GM18907 (cell line): ENCODE measurements around the gene CREG1.
"Not testable (repeated sequence)": the region's sequence is repeated elsewhere in the genome, so short reads cannot be mapped to it uniquely, and the experiment has no call there.

Experiments used
- ATAC-seq: cut with Tn5 transposase; IDR thresholded peaks from one replicate; pipeline ENCODE4 v1.9.1; 2021; ENCODE audit warnings: mild to moderate bottlenecking, moderate library complexity; ENCODE audit not compliant: unreplicated experiment

Gene CREG1

DNA sequence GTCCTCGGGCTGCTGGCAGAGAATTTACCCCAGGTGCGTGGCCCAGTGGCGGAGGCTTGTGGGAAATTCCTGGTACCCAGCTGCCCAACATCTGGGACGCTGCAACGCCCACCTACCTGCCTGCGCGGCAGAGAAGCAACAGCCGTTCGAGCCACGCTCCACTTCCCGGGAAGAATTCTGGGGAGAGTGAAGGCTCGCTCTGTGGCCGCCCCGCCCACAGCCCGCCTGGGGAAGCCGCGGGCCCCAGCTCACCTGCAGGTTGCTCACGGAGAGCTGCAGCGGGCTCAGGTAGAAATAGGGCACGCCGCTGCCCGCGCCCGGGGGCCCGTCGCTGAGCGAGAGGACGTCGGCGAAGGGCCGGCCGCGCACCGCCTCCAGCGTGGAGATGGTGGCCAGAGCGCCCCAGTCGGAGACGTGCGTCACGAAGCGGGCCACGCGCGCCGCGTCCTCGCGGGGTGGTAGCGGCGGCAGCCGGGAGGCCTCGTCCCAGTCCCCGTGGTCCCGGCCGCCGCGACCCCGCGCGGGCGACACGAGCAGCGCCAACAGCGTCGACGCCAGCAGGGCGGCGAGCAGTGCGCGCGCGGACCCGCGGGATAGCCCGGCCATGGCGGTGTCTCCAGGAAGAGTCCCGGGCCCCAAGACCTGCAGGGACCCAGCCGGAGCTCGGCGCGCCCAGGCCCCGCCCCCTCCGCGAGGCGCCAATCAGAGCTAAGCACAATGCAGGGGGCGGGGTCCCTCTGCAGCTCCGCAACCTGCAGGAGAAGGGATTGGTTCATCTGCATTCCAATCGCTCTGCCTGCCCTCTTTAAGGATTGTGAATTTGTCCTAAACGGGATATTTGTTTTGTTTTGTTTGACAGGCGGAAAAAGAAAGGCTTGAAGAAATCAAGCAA, at the start of gene CREG1:
Gene CREG1, minus strand, starts transcription at position 627 of the 892 bp plus-strand sequence.
- peak; percentile 98 for ATAC-seq

DNA sequence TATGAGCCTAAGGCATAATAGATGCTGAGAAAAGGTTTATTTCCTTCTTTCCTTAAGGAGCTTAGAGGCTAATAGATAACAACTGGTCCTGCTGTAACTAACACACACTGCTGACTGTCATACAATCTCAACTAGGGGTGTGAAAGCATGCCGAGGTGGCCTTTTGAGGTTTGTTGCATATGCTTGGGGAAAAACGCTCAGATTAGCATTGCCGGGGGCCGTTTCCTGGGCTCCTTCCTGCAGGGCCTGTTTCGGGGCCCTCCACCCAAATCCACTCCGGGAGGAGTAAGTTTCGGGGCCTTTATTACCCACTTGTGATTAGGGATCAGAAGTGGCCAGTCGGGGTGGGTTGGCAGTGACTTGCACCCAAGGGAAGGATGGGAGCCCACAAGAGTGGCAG, 49.3 kb upstream of the CREG1 start:
- no peak for ATAC-seq

DNA sequence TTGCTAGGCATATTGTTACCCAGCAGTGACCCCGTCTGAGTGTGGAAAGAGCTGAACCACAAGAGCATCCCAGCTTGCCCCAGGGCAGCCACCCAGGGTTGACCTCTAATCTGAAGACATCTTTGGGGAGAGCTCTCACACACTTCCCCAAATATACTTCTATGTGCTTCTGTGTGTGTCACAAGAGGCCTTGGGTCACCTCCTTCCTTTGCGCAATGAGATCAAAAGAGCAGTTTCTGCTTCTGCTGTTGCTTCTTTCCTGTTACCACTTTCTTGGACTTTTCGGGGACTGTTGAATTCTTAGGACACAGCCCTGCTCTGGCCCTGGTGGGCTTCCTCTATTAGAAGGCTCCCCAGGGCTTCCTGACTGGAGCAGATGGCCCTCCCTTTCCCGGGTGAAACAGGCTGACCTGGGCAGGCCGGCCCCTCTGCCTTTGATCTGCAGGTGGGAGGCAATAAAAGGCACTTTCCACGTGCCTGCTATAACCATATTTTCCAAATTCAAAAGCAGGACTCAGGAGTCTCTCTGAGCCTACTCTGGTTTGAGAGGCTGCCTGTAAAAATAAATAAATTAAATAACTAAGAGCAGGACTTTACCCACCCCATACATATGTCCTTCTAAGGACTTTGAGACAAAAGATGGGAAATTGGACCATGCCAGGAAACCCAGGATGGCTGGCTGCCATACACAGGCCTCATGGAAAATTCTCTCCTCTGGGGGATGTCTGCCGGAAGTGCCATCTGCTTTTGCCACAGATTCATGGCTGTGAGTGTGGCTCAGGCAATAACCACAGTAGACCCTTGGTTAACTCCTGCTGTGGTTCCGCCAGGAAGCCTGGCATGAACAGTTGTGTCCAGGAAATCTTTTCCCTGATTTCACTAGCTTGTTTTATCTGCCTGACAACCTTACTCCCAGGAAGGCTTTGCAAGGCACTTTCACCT, 48.2 kb upstream of the CREG1 start:
- ATAC-seq = no peak

DNA sequence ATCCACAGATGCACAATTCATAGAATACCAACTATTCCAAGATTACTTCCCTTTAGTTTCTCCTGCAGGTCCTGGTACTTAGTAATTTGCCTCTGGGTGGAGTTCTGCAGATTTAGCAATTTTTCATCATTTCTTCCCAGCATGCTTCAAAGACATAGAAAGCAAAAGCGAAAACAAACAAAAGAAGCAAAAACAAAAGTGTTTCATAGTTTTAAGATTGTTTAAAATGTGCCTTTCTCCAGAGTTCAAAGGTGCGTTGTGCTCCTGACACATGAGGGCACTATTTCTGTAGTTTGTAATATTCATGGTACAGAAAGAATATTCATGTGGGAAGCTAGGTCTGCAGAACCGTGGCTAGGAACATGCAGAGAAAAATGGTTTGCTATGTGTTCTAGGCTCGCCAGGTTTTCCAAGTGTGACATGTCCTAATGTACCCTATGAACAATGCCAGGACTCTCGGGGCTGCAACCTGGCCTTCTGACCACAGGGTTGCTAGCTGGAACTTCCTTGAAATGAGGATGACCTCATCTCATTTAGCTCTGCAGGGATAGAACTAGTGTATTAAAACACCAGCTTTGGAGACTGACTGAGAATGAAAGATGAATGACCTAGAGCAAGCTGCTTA, 46.5 kb upstream of the CREG1 start:
- peak; percentile 83 for ATAC-seq

DNA sequence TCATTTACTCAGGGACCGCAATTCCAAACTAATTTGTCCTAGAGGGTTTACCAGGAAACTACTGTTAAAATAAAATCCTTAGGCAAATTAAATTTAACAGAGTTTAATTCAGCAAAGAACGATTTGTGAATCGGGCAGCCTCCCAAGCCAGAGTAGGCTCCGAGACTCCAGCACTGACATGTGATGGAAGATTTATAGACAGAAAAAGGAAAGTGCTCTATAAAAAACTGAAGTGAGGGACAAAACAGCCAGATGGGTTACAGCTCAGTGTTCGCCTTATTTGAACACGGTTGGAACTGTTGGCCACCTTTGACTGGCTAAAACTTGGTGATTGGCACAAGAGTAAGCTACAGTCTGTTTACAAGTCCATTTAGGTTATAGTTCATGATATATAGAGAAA, 41.3 kb upstream of the CREG1 start:
- no peak for ATAC-seq

DNA sequence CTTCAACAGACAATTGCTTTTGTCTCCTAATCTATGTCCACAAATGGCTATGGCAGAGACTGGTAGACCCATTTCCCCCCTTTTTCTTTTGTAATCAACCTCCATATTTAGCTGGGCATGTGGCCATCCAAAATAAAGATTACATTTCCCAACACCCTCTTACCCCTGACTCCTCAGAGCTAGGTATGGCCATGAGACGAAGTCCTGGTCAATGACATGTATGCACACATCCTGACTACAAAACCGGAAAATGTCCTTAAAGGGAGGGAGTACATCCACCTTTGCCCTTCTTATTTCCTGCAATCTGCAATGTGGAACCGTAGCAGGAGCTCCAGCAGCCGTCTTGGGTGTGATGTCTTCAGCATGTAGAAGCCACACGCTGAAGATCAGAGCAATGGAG, 40.3 kb upstream of the CREG1 start:
- no peak for ATAC-seq

DNA sequence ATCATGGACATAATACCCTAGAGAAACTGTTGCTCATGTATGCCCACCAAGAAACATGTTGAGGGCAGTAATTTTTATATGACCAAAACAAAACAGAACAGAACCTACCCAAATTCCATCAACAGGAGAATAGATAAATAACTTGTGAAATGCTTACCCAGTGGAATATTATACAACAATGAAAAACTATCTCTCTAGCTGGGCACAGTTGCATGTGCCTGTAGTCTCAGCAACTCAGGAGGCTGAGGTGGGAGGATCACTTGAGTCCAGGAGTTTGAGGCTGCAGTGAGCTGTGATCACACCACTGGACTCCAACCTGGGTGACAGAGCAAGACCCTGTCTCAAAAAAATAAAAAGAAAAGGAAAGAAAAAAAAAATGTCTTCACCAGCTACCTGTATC, 38.9 kb upstream of the CREG1 start:
- ATAC-seq = no peak

DNA sequence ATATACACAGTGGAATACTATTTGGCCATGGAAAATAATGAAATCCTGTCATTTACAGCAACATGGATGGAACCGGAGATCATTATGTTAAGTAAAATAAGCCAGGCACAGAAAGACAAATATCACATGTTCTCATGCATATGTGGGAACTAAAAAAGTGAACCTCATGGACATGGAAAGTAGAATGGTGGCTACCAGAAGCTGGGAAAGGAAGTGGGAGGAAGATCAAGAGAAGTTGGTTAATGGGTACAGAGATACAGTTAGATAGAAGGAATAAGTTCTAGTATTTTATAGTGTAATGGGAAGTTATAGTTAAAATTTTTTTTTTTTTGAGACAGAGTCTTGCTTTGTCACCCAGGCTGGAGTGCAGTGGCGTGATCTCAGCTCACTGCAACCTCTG, 34.8 kb upstream of the CREG1 start:
- no peak for ATAC-seq

DNA sequence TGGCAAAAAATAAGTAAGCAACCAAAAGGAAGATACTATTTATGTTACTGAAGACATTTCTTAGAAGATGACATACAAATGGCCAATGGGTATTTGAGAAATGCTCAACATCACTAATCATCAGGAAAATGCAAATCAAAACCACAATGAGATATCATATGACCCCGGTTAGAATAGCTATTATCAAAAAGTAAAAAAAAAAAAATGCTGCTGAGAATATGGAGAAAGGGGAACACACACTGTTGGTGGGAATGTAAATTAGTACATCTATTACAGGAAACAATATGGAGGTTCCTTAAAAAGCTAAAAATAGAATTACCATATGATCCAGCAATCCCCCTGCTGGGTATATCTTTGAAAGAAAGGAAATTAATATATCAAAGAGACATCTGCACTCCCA, 34.3 kb upstream of the CREG1 start:
- ATAC-seq = no peak

DNA sequence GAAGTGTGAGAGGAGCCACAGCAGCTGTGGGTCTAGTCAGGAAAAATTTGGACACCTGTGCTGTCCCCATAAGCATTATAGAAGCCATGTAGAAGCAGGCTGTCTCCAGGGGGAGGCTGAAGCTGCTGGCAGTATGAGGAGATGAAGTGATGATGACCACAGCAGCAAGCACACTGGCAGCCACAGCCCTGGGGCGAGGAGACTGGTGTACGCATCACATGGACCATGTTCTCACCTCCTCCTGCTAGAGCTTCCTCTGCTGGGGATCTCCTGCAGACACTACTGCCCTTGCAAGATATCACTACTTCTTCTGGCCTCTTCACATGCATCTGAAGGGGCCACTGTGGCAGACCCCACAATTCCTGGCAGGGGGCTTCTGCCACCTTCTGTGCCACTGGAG, 33.8 kb upstream of the CREG1 start:
- ATAC-seq = no peak

DNA sequence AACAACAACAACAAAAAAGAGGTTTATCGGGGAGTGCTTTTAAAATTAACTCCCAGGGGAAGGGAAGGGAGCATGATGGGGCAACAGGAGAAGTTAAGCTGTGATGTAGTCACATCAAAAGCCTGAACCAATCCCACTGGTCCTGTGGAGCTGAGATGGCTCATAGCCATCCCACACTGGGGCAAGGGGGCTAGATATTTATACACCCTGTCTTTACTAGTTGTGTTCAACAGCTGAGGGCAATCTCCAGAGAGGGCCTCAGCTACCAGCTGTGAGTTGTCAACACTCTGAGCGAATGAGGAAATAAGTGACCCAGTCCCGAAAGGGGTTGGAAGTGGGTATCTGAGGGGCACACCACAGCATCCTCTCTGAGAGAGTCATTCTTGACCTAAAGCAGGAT, 31.0 kb upstream of the CREG1 start:
- no peak for ATAC-seq

DNA sequence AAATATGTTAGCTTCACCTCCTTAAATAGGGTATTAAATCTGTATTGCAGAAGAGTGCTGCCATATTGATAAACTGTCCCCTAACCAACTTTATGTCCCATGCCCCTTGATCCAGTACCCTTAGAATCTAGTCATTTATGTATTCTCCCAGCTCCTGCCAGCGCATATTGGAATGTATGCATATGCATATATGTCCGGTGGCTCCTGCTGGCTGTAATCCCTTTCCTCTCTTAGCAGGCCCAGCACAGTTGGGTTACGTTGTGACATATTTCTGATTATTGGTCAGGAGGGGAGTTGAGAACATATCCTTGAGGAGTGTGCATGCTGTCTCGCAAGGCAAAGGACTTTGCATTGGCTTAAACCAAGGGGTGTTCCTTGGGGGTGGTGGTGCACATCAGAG, 29.2 kb upstream of the CREG1 start:
- no peak for ATAC-seq

DNA sequence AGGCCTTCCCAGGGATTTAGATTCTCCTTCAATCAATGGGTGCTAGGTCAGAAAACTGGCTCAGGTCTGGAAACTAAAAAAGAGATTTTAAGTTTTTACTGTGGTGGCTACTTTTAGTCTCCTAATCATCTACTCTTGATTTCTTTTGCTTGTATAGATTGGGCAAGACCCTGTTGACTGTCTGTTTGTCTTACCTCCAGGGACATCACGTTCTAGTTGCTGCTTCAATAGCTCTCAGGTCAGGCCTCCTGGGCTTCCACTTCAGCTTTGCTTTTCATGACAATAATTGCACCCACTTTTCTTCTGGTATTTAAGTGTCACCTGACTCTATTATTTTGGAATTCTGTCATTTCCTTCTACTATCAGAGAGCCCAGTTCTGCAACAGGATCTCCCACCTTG, 28.5 kb upstream of the CREG1 start:
- no peak for ATAC-seq

DNA sequence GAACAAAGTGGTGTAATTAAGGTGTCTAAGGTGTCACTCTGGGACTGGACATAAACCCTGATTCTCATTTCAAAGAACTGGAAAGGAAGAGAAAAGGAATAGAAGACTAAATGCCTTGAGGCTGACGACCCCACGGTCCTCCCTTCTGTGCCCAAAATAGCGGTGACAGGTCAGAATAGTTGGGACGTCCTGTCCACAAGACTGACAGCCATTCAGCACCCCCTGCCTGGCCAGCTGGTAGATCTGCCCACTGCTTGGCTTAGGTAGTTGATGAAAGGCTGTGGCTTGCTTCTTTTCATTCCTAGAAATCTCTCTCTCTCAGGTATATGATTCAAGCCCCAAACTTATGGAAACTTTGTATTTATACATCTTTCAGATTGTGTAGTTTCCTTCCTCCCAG, 26.4 kb upstream of the CREG1 start:
- no peak for ATAC-seq

DNA sequence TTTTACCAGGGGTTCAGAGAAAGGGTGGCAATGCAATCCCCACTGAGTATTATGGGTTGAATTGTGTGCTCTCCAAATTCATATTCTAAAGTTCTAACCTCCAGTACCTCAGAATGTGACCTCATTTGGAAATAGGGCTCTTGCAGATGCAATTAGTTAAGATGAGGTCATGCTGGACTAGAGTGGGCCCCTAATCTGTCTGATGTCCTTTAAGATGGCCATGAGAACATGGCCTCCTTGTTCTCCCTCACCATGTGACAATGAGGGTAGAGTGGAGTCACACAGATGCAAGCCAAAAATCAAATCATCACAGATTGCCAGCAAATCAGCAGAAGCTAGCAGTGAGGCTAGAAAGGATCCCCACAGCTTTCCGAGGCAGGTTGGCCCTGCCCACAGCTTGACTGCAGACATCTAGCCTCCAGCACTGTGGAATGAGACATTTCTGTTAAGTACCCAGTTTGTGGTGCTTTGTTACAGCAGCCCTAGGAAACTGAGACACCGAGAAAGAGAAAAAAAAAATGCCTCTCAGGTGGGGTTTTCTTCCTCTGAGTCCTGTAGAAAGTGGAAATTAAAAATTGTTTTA, 25.5 kb upstream of the CREG1 start:
- ATAC-seq = no peak

DNA sequence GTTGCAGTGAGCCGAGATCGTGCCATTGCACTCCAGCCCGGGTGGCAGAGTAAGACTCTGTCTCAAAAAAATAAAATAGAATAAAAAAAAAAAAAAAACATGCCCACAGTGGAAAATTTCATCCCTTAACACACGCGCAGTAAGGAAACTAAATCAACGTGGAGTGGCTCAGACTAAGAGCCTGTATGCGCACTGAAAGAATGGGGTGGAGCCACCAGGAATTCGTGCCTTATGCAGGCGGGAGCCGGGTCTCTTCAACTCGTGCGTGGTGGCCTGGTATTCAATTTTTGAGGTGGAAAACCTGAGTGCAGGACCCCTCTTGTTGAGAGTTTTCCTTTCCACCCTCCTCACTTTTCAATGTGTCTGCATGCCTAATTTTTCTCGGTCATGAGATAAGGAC, 22.1 kb upstream of the CREG1 start:
- no peak for ATAC-seq

DNA sequence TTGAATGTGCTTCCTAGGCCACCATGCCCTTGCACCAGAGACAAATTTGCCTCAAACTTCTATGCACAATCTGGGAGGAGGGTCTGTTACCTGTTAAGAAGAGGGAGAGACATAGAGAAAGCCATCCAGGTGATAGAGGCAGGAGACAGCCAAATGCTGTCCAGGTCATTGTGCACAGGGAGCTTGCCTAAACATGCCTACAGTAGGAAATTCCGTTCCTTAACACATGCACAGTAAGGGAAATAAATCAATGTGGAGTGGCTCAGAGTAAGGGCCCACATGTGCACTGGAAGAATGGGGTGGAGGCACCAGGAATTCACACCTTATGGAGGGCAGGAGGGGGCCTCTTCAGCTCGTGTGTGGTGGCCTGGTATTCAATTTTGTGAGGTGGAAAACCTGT, 19.5 kb upstream of the CREG1 start:
- no peak for ATAC-seq

DNA sequence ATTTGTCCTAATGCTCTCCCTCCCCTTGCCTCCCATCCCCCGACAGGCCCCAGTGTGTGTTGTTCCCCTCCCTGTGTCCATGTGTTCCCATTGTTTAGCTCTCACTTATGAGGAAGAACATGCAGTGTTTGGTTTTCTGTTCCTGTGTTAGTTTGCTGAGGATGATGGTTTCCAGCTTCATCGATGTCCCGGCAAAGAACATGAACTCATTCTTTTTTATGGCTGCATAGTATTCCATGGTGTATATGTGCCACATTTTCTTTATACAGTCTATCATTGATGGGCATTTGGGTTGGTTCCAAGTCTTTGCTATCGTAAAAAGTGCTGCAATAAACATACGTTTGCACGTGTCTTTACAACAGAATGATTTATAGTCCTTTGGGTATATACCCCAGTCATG, 17.1 kb upstream of the CREG1 start:
- ATAC-seq = not testable (repeated sequence)

DNA sequence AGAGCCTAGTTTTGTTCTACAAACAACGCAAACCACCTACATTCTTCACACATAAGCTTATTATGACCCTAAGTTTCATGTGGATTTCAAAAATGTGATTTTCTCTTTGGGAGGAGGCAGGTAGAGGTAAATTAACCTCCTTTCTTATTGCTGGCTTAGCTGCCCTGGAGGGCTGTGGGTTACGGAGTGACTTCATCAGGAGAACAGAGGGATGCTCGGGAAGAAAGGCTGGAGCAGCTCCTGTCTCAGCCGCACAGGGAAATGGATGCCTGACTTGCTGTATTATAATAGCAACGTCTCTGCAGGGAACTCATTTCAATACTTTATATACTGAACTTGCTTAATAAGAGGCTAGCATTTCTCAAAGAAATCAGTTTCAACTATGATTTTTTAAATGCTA, 14.1 kb upstream of the CREG1 start:
- ATAC-seq = no peak

DNA sequence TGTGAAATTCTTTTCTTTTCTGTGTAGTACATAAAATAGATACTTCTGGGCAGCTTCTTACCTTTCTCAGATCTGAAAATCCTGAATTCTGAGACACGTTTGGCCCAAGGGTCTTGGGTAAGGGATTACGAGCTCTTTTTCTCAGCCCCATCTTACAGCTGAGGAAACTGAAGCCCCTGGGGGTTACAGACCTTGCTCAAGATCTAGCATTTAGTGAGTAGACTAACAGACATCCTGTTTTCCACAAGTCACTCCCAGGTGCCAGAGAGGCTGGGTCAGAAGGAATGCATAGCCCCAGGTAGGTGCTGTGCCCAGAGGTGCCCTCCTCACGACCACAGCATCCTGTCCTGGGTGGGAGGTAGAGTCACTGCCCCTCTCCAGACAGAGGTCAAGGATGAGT, 13.2 kb upstream of the CREG1 start:
- no peak for ATAC-seq

DNA sequence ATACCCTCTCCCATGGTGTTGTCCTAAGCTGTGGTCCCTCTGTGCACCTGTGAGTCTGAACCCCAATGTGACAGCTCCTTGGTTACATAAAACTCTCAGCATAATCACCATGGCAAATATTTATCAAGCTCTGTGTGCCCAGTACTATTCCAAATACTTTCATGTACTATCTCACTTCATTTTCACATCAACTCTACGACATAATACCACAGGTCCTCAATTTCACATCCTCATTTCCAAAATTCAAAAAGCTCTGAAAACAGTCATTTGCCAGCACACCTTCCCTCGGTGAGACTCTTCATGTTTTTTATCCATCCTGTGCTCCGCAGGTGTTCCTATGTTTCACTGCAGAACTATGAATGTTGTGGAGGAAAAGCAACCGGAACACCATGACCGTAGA, 12.4 kb upstream of the CREG1 start:
- ATAC-seq = no peak
